Measurements from ENCODE around the gene TJP1. TPM values are rescaled to one million over a fixed set of nuclear protein-coding genes. Genes with fewer than 3 reads are reported as not detected.

TJP1 gene
- total RNA-seq, 1 experiment from 2014 or later: 140 TPM

GRCh38 chr15:29870495-29871151, 48.4 kb upstream of the TJP1 start:
- no peak overlapping the region for H3K27ac ChIP-seq (ENCODE audit: insufficient read length, low read depth, low read length)

More at GRCh38 chr15:29870495-29871151, 48.4 kb upstream of the TJP1 start:
- Histone ChIP-seq H3K23ac (ENCODE audit: insufficient read length, low read depth, low read length) (no peak overlapping the region), H2AFZ (ENCODE audit: low read length) (no peak overlapping the region), H3K18ac (ENCODE audit: insufficient read length, low read depth, low read length) (no peak overlapping the region), H3T11ph (ENCODE audit: low read length) (no peak overlapping the region), H3K4ac (ENCODE audit: low read depth, low read length) (no peak overlapping the region), H2BK15ac (ENCODE audit: low read depth, low read length) (no peak overlapping the region), H3K9me3 (ENCODE audit: control insufficient read depth, low read depth, low read length) (no peaks in the 10 kb centered on the region), H2AK5ac (ENCODE audit: insufficient read length, low read length) (no peak overlapping the region), H3K23me2 (ENCODE audit: insufficient read length, low read depth, low read length, poor library complexity, severe bottlenecking) (no peaks in the 10 kb centered on the region), H2BK20ac (ENCODE audit: low read depth, low read length, poor library complexity, severe bottlenecking) (no peak overlapping the region), H3K79me1 (ENCODE audit: insufficient read depth, low read depth, low read length, poor library complexity, severe bottlenecking) (no peaks in the 10 kb centered on the region), H2BK12ac (ENCODE audit: insufficient read length, low read depth, low read length) (no peak overlapping the region), H3K4me2 (ENCODE audit: insufficient read depth, insufficient read length, low read length) (no peak overlapping the region), H3K14ac (ENCODE audit: insufficient read depth, low read length) (no peak overlapping the region), H2BK120ac (ENCODE audit: low read depth, low read length, poor library complexity, severe bottlenecking) (no peak overlapping the region), H4K8ac (replicated peaks; ENCODE audit: insufficient read length, low read depth, low read length) (no peak overlapping the region), H4K20me1 (ENCODE audit: control insufficient read depth, insufficient read depth, insufficient read length) (no peaks in the 10 kb centered on the region), H4K5ac (ENCODE audit: insufficient read length, low read depth, low read length) (no peak overlapping the region), H3K79me2 (ENCODE audit: insufficient read depth, low read length) (no peaks in the 10 kb centered on the region), H2BK5ac (ENCODE audit: insufficient read length, low read length) (no peak overlapping the region), H3K27me3 (ENCODE audit: insufficient read depth, low read length) (no peaks in the 10 kb centered on the region), H3K56ac (ENCODE audit: insufficient read length, low read depth, low read length) (no peak overlapping the region), H3K4me1 (ENCODE audit: insufficient read depth, low read length) (no peaks in the 10 kb centered on the region), H3K9ac (ENCODE audit: extremely low read depth, insufficient read length, low read length) (no peak overlapping the region), H4K91ac (ENCODE audit: insufficient read length, low read depth, low read length) (no peak overlapping the region)
- TF ChIP-seq CTCF (conservative IDR thresholded peaks at IDR 0.05): no peak
- Mint-ChIP-seq H3K36me3 (ENCODE audit: insufficient read depth in 1 of 3, low read depth in 3 of 3) (no peaks in the 10 kb centered on the region), H3K27me3 (ENCODE audit: low read depth) (no peaks in the 10 kb centered on the region), H3K27ac (no peak overlapping the region; a peak in 1 of 7 replicates), H3K9me3 (no peaks in the 10 kb centered on the region), H3K4me3 (no peak overlapping the region), H3K4me1 (peaks cover 17 to 19% of the 10 kb centered on the region in 2 experiments)
- no CpG with 5 or more reads among the region's 11 CpGs for WGBS (ENCODE audit: extremely low coverage, insufficient read length, low lambda C conversion rate)
- no peak for DNase-seq
